Fibroblast of villous mesenchyme (primary cell): ENCODE results near the gene ANO8. TPM values are rescaled to one million over a fixed set of nuclear protein-coding genes. Genes with fewer than 3 reads are reported as not detected.

ENCODE experiments used
- DNase-seq: peaks from one replicate; pipeline ENCODE4 v3.0.0-alpha.2; 2010; ENCODE audit warnings: low read depth
- H3K4me3 ChIP-seq: 2 replicates; pipeline ENCODE4 v1.5.1; 2011; ENCODE audit warnings: low read depth, mild to moderate bottlenecking, low read length
- total RNA-seq: library from RNA; depleted of rRNA; stranded (reverse); fragments of >200 nt; gene quantifications from 2 replicates; pipeline ENCODE4 v1.2.3, GENCODE V29; 2012
- TF ChIP-seq, protein P1 (sequence below): IDR thresholded peaks from 2 replicates; pipeline ENCODE4 v1.5.1; 2012; ENCODE audit warnings: low read depth, mild to moderate bottlenecking, low read length; ENCODE audit not compliant: insufficient read depth

Gene ANO8
- total RNA-seq, 1 donor = 3.9 TPM

DNA sequence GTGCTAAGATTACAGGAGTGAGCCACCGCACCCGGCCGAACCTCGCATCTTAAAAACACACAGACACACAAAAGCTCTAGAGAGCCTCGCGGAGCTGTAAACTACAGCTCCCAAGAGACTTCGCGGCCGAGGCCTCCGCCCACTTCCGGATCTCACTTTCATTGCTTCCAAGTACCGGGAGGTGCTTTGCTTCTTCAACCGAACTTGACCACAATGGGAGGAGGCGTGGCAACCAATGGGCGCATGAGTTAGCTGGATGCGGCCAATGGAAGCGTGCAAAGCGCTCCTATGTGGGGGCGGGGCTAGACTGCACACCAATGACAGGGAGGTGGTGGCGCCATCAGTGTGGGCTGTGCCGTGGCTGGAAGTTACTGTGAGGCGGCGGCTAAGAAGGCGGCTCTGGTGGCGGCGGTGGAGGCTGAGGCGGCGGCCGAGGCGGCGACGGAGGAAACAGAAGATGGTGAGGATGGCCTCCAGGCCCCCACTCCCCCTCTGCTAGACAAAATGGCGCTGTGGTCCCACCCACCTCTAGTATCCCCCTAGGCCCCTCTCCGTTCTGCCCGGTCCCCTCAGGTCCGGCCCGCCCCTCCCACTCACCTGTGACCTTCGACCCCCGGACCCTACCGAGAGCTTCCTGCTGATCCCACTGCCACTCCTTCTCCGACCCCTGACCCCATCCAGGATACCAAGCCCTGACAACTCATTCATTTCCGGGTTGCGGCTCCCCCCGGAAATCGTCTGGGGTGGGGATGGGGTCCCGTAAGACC lies 25.3 kb downstream of the ANO8 start, which contains the start of gene DDA1:
Gene DDA1 (plus strand): TSS at position 366 of the 767 bp plus-strand sequence. CDS start 92 bp downstream, at position 458.
- peak within 1 kb of the TSS; percentile 90 for H3K4me3 ChIP-seq
- TF ChIP-seq, protein P1, sequence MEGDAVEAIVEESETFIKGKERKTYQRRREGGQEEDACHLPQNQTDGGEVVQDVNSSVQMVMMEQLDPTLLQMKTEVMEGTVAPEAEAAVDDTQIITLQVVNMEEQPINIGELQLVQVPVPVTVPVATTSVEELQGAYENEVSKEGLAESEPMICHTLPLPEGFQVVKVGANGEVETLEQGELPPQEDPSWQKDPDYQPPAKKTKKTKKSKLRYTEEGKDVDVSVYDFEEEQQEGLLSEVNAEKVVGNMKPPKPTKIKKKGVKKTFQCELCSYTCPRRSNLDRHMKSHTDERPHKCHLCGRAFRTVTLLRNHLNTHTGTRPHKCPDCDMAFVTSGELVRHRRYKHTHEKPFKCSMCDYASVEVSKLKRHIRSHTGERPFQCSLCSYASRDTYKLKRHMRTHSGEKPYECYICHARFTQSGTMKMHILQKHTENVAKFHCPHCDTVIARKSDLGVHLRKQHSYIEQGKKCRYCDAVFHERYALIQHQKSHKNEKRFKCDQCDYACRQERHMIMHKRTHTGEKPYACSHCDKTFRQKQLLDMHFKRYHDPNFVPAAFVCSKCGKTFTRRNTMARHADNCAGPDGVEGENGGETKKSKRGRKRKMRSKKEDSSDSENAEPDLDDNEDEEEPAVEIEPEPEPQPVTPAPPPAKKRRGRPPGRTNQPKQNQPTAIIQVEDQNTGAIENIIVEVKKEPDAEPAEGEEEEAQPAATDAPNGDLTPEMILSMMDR = no peak
- DNase-seq = peak; percentile 100

DNA sequence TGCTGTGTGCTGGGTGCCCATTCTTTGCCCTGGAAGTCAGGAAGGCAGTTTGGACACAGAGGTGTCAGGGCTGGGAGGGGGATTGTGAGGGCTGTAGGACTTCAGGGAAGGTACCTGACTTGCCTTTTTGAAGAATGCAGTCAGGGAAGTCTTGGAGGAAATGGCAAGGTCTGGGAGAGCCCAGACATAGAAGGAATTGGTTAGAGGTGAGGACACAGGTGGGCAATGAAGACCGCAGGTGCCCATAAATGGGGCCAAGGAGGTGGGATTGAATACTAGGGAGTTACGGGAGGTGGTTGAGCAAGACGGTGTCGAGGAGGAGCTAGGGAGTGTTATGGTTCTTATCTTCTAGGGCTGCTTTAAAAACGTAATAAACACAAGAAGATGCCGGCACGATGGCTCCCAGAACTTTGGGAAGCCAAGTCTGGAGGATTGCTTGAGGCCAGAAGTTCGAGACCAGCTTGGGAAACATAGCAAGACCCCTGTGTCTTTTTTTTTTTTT lies 26.7 kb downstream of the ANO8 start:
- TF ChIP-seq, protein P1 = no peak
- H3K4me3 ChIP-seq = no peak overlapping the region
- DNase-seq = no peak

DNA sequence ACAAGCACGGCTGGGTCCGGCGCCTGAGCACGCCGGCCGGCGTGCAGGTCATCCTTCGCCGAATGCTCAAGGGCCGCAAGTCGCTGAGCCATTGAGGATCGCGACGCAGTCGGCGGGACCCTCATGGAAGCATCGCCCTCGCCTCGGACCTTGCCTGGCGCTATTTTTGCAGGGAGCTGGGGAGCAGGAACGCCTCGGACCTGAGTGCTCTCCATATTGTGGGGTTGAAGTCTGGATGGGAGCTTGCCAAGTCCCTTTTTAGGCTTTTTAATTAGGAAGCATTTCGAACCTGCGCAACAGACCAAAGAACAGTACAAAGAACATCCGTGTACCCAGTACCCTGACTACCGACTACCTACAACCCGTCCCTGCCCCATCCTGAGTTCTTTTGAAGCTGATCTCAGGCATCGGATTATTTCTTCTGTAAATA lies 28.4 kb downstream of the ANO8 start:
- peak overlapping the region; percentile 75 for H3K4me3 ChIP-seq
- DNase-seq = no peak
- TF ChIP-seq, protein P1 = no peak

DNA sequence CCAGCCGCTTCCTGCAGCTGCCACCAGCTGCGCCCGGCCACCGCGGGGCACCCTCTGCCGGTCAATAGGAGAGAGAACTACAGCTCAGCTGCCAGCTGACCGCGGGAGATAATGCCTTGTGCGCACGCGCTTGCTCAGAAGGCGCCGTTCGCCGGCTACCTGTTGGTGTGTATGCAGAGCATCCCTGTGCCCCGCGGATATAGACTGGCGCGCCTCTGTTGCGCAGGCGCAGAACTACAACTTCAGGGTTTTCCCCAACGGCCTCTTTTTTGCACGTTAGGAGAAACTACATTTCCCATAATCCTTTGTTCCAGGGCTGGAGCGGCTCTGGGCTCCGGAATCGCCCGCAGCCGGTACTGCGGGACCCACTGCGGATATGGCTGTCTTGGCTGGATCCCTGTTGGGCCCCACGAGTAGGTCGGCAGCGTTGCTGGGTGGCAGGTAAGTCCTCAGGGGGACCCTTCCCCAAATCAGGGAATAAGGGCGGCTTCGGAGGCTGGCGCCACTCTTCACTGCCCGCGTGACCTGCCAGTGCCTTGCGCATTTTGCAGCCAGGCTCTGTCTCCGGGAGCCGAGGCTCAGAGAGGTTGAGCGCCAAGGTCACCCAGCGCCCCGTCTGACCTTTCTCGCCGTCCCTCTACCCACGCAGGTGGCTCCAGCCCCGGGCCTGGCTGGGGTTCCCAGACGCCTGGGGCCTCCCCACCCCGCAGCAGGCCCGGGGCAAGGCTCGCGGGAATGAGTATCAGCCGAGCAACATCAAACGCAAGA lies 29.0 kb downstream of the ANO8 start, which contains the start of gene MRPL34:
Gene MRPL34 (plus strand): TSS at position 356 of the 768 bp plus-strand sequence. CDS start 21 bp downstream, at position 377.
- DNase-seq = peak; percentile 99
- TF ChIP-seq, protein P1 = peak; percentile 75
- peak within 1 kb of the TSS; percentile 75 for H3K4me3 ChIP-seq

DNA sequence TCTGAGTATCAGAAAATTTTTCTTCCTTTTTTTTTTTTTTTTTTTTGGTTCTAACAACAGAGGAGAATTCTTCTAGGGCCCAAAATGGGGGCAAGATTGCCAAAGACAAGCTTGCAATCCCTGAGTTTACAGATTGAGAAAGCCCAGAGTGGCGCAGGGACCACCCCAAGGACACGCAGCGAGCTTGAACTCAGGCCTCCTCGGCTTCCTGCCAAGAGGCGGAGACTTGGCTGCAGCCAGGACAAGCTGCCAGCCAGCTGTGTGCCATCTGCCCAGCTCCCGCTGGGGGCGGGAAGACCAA lies 29.5 kb downstream of the ANO8 start:
- no peak for DNase-seq
- peak overlapping the region; percentile 75 for H3K4me3 ChIP-seq
- TF ChIP-seq, protein P1 = no peak

DNA sequence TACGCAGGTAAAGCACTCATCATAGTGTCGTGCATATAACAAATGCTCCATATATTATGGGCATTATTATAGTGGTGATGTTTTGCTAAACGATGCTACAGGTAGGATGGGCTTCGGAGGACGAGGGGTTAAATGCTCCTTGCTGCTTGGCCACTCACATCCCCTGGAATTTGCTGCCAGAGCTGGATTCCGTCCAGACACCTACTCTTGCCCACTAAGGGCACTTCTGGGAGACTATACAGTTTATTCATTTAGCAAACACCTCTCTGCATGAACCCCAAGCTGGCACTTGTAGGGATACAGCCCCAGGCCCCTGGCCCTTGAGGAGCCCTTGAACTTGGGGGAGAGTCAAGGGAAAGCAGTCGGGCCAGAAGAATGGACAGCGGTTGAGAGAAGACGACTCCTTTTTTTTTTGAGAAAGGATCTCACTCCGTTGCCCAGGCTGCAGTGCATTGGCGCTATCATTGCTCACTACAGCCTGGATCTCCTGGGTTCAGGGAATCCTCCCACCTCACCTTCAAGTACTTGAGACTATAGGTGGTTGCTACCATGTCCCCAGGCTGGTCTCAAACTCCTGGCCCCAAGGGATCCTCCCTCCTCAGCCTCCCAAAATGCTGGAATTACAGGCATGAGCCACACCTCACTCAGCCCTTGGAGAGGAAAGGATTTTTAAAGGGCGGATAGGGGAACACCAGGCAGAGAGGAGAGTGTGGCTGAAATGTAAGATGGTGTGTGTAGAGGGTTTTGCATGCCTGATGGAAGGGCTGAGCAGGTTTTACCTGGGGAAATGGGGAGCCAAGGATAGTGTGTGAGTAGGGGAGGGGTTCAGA lies 30.1 kb downstream of the ANO8 start:
- TF ChIP-seq, protein P1 = no peak
- no peak overlapping the region for H3K4me3 ChIP-seq
- no peak for DNase-seq
